ENCODE data around the gene ST3GAL3. TPM values are rescaled to one million over a fixed set of nuclear protein-coding genes. Genes with fewer than 3 reads are reported as not detected.

ST3GAL3 gene
- polyA plus RNA-seq, 2 of the 4 experiments (the other 2 are of a cell fraction), result 2.5 to 4.0 TPM

GRCh38 chr1:43861337-43861736, 154.0 kb downstream of the ST3GAL3 start:
- H3K4me3 ChIP-seq, result no peak overlapping the region
- no peak overlapping the region for H3K4me2 ChIP-seq
- POLR2A ChIA-PET, result no interaction called here
- WGBS (ENCODE audit: missing lambda C conversion rate), result 94% methylated on average over 2 of the region's 3 CpGs
- H3K4me1 ChIP-seq, result no peaks in the 10 kb centered on the region
- no peak overlapping the region for H3K27ac ChIP-seq
- TF ChIP-seq FOSL2 (IDR thresholded peaks at IDR 0.05), result no peak
- TF ChIP-seq FOSL2 (CRISPR knock-in tag; IDR thresholded peaks at IDR 0.05), result peak; percentile 33; the same call in 1 of the 2 replicates
- no peak for TF ChIP-seq CHD4 (IDR thresholded peaks at IDR 0.05; ENCODE audit: borderline replicate concordance)
- no peak for TF ChIP-seq CBX8 (IDR thresholded peaks at IDR 0.05)
- no peak for TF ChIP-seq HMGXB4 (CRISPR knock-in tag; IDR thresholded peaks at IDR 0.05; ENCODE audit: borderline replicate concordance)
- FAIRE-seq (no peak), ATAC-seq (no peak), DNase-seq (ENCODE audit: low read depth in 1 of 2, low spot score in 1 of 2) (no peak)
- H3K9me3 ChIP-seq, result no peaks in the 10 kb centered on the region
- CTCF ChIA-PET, result no interaction called here

- H3K4me3 ChIP-seq, result no peak overlapping the region
- WGBS (ENCODE audit: missing lambda C conversion rate), result 82% methylated on average over 7 of the region's 7 CpGs
- no peaks in the 10 kb centered on the region for H3K9me3 ChIP-seq
- DNase-seq (ENCODE audit: low read depth in 1 of 2, low spot score in 1 of 2) (no peak), ATAC-seq (no peak), FAIRE-seq (no peak)
- ChIA-PET POLR2A (interaction anchor here (0.6 kb wide), 1 partner anchor 209 kb away, joined by 8 read pairs; no protein-coding TSS in a partner anchor), CTCF (no interaction called here)
- H3K27ac ChIP-seq, result no peak overlapping the region
- H3K4me2 ChIP-seq, result no peak overlapping the region
- no peaks in the 10 kb centered on the region for H3K4me1 ChIP-seq
- TF ChIP-seq RARB (CRISPR knock-in tag; IDR thresholded peaks at IDR 0.05) (no peak), RFX5 (IDR thresholded peaks at IDR 0.05) (no peak), MAFK (IDR thresholded peaks at IDR 0.05; ENCODE audit: partially characterized antibody) (no peak), JUNB (IDR thresholded peaks at IDR 0.05) (no peak), RAD21 (conservative IDR thresholded peaks at IDR 0.05 in 1 of 2, IDR thresholded peaks at IDR 0.05 in 1 of 2) (no peak), HES2 (IDR thresholded peaks at IDR 0.05) (no peak), RNF2 (IDR thresholded peaks at IDR 0.05; ENCODE audit: borderline replicate concordance, low read depth) (no peak), KDM1A (IDR thresholded peaks at IDR 0.05; ENCODE audit: low read depth) (no peak)
Observed at GRCh38 chr1:43861988-43862735, 154.8 kb downstream of the ST3GAL3 start.

- H3K4me2 ChIP-seq, result no peak overlapping the region
- ChIA-PET CTCF (interaction anchor here (0.5 to 1.3 kb wide), 3 partner anchors 89 to 140 kb away, joined by 3 read pairs; no protein-coding TSS in a partner anchor), POLR2A (no interaction called here)
- DNase-seq (ENCODE audit: low read depth in 1 of 2, low spot score in 1 of 2) (no peak), FAIRE-seq (no peak), ATAC-seq (no peak)
- no peaks in the 10 kb centered on the region for H3K9me3 ChIP-seq
- H3K4me3 ChIP-seq, result no peak overlapping the region
- H3K4me1 ChIP-seq, result no peaks in the 10 kb centered on the region
- WGBS (ENCODE audit: missing lambda C conversion rate), result 86% methylated on average over 5 of the region's 7 CpGs
- no peak overlapping the region for H3K27ac ChIP-seq
- no peak for TF ChIP-seq JUNB (IDR thresholded peaks at IDR 0.05)
- no peak for TF ChIP-seq PBX3 (IDR thresholded peaks at IDR 0.05)
- no peak for TF ChIP-seq CHD4 (IDR thresholded peaks at IDR 0.05; ENCODE audit: borderline replicate concordance)
- no peak for TF ChIP-seq RCOR1 (IDR thresholded peaks at IDR 0.05; ENCODE audit: low read depth, low read length)
- TF ChIP-seq CEBPB (IDR thresholded peaks at IDR 0.05), result no peak
- no peak for TF ChIP-seq TFCP2L1 (CRISPR knock-in tag; IDR thresholded peaks at IDR 0.05)
- no peak for TF ChIP-seq HES2 (IDR thresholded peaks at IDR 0.05)
- TF ChIP-seq E2F6 (IDR thresholded peaks at IDR 0.05; ENCODE audit: borderline replicate concordance, low read depth), result no peak
- no peak for TF ChIP-seq KDM1A (IDR thresholded peaks at IDR 0.05; ENCODE audit: low read depth)
- no peak for TF ChIP-seq HMGXB4 (CRISPR knock-in tag; IDR thresholded peaks at IDR 0.05; ENCODE audit: borderline replicate concordance)
- TF ChIP-seq ESRRA (IDR thresholded peaks at IDR 0.05; ENCODE audit: borderline replicate concordance, low read length), result no peak
- TF ChIP-seq SREBF2 (IDR thresholded peaks at IDR 0.05), result no peak
- no peak for TF ChIP-seq NPAS2 (CRISPR knock-in tag; IDR thresholded peaks at IDR 0.05; ENCODE audit: borderline replicate concordance)
- TF ChIP-seq USF2 (IDR thresholded peaks at IDR 0.05), result no peak
Observed at GRCh38 chr1:43864111-43865045, 157.0 kb downstream of the ST3GAL3 start.
